Neural cell (in vitro differentiated cells): Measurements from ENCODE around the gene HUWE1. TPM values are rescaled to one million over a fixed set of nuclear protein-coding genes. Genes with fewer than 3 reads are reported as not detected.
"Not testable (repeated sequence)": the region's sequence is repeated elsewhere in the genome, so short reads cannot be mapped to it uniquely, and the experiment has no call there.

Experiments
- H2AFZ ChIP-seq: fragments of 200-600, 300-800 bp; sonication (generic), shearing (Covaris generic); 2 replicates; pipeline ENCODE4 v1.6.0; 2014; ENCODE audit warnings: low read depth, mild to moderate bottlenecking, antibody characterized with exemption, low read length, moderate library complexity
- H3F3A ChIP-seq: fragments of 200-600 bp; shearing (Covaris generic); 2 replicates; pipeline ENCODE4 v1.6.1; 2016; ENCODE audit warnings: mild to moderate bottlenecking, moderate library complexity, mixed read lengths, antibody characterized with exemption, low read length; ENCODE audit not compliant: insufficient read depth, poor library complexity, severe bottlenecking
- H3K27ac ChIP-seq: fragments of 200-600, 300-800 bp; sonication (generic), shearing (Covaris generic); 2 replicates; pipeline ENCODE4 v1.5.1; 2014; ENCODE audit warnings: mild to moderate bottlenecking, low read length, moderate library complexity
- H3K27me3 ChIP-seq: fragments of 300-800, 200-600 bp; sonication (generic), shearing (Covaris generic); 2 replicates; pipeline ENCODE4 v1.6.0; 2014; ENCODE audit warnings: mild to moderate bottlenecking, low read depth, low read length, moderate library complexity; ENCODE audit not compliant: insufficient read depth
- H3K36me3 ChIP-seq: fragments of 300-800, 200-600 bp; sonication (generic), shearing (Covaris generic); 2 replicates; pipeline ENCODE4 v1.5.1; 2014; ENCODE audit warnings: mild to moderate bottlenecking, antibody characterized with exemption, low read length, moderate library complexity; ENCODE audit not compliant: insufficient read depth
- H3K4me2 ChIP-seq: fragments of 300-800, 200-600 bp; sonication (generic), shearing (Covaris generic); 2 replicates; pipeline ENCODE4 v1.6.0; 2014; ENCODE audit warnings: mild to moderate bottlenecking, low read length
- H3K4me3 ChIP-seq: fragments of 300-800, 200-600 bp; sonication (generic), shearing (Covaris generic); 2 replicates; pipeline ENCODE4 v1.5.1; 2014; ENCODE audit warnings: mild to moderate bottlenecking, low read length, moderate library complexity
- H3K79me2 ChIP-seq: fragments of 200-600 bp; shearing (Covaris generic); replicated peaks from 2 replicates; pipeline ENCODE4 v1.6.0; 2014; ENCODE audit warnings: mild to moderate bottlenecking, low read length, moderate library complexity; ENCODE audit not compliant: insufficient read depth
- H3K9ac ChIP-seq: fragments of 300-800, 200-600 bp; sonication (generic), shearing (Covaris generic); 2 replicates; pipeline ENCODE4 v1.6.1; 2016; ENCODE audit warnings: mild to moderate bottlenecking, low read length, mixed read lengths
- H3K9me2 ChIP-seq: fragments of 200-600 bp; shearing (Covaris generic); 2 replicates; pipeline ENCODE4 v1.6.1; 2016; ENCODE audit warnings: mild to moderate bottlenecking, low read length, mixed read lengths; ENCODE audit not compliant: insufficient read depth
- H3K9me3 ChIP-seq: fragments of 200-600, 300-800 bp; sonication (generic), shearing (Covaris generic); 2 replicates; pipeline ENCODE4 v1.6.1; 2016; ENCODE audit warnings: mild to moderate bottlenecking, mixed run types, low read length, moderate library complexity, mixed read lengths
- H4K20me1 ChIP-seq: fragments of 200-600 bp; shearing (Covaris generic); 2 replicates; pipeline ENCODE4 v1.6.1; 2016; ENCODE audit warnings: mild to moderate bottlenecking, mixed run types; ENCODE audit not compliant: insufficient read depth
- CTCF ChIP-seq: fragments of 450-650 bp; IDR thresholded peaks from 2 replicates; pipeline ENCODE4 v1.5.1; 2014; ENCODE audit warnings: antibody characterized with exemption, mild to moderate bottlenecking, moderate library complexity; ENCODE audit not compliant: poor library complexity, severe bottlenecking
- EP300 ChIP-seq: fragments of 450-650 bp; conservative IDR thresholded peaks from 2 replicates; pipeline ENCODE4 v1.6.1; 2014; ENCODE audit warnings: antibody characterized with exemption, mild to moderate bottlenecking, moderate library complexity; ENCODE audit not compliant: poor library complexity, severe bottlenecking
- EZH2 ChIP-seq: fragments of 200-600, 300-800 bp; shearing (Covaris generic), sonication (generic); IDR thresholded peaks from 2 replicates; pipeline ENCODE4 v1.6.1; 2014; ENCODE audit warnings: antibody characterized with exemption, low read length, borderline replicate concordance, mild to moderate bottlenecking; ENCODE audit not compliant: insufficient read depth, poor library complexity, severe bottlenecking
- MXI1 ChIP-seq: fragments of 450-650 bp; conservative IDR thresholded peaks from 2 replicates; pipeline ENCODE4 v1.6.1; 2014; ENCODE audit warnings: antibody characterized with exemption, mild to moderate bottlenecking; ENCODE audit not compliant: poor library complexity, severe bottlenecking
- POLR2AphosphoS5 ChIP-seq: IDR thresholded peaks from 2 replicates; pipeline ENCODE4 v1.6.1; 2012
- RAD21 ChIP-seq: fragments of 450-650 bp; conservative IDR thresholded peaks from 2 replicates; pipeline ENCODE4 v1.6.1; 2014; ENCODE audit warnings: antibody characterized with exemption, mild to moderate bottlenecking, moderate library complexity
- REST ChIP-seq: IDR thresholded peaks from 2 replicates; pipeline ENCODE4 v1.6.1; 2012; ENCODE audit warnings: borderline replicate concordance
- SMC3 ChIP-seq: fragments of 450-650 bp; conservative IDR thresholded peaks from 2 replicates; pipeline ENCODE4 v1.6.1; 2014; ENCODE audit warnings: antibody characterized with exemption, mild to moderate bottlenecking, moderate library complexity; ENCODE audit not compliant: poor library complexity
- TAF1 ChIP-seq: IDR thresholded peaks from 2 replicates; pipeline ENCODE4 v1.6.1; 2012; ENCODE audit warnings: low read depth
- polyA plus RNA-seq: library from polyadenylated mRNA; depleted of rRNA; stranded (reverse); fragments of >200 nt; gene quantifications from 2 replicates; pipeline ENCODE4 v1.2.3, GENCODE V29; 2014

HUWE1 gene
- polyA plus RNA-seq, 1 donor from 2014 or later, result 25.0 TPM

- Histone ChIP-seq H3K9me2 (no peaks in the 10 kb centered on the region), H3K4me3 (no peak overlapping the region), H2AFZ (no peak overlapping the region), H4K20me1 (no peaks in the 10 kb centered on the region), H3K79me2 (no peaks in the 10 kb centered on the region), H3K4me2 (no peak overlapping the region), H3F3A (no peaks in the 10 kb centered on the region), H3K9me3 (no peaks in the 10 kb centered on the region), H3K27me3 (no peaks in the 10 kb centered on the region), H3K36me3 (no peaks in the 10 kb centered on the region), H3K9ac (no peak overlapping the region), H3K27ac (no peak overlapping the region)
- TF ChIP-seq POLR2AphosphoS5, result no peak
- no peak for TF ChIP-seq MXI1
- no peak for TF ChIP-seq RAD21
- TF ChIP-seq TAF1, result no peak
- TF ChIP-seq EZH2, result no peak
- no peak for TF ChIP-seq EP300
- TF ChIP-seq SMC3, result no peak
- TF ChIP-seq REST, result no peak
- no peak for TF ChIP-seq CTCF
Measured at GRCh38 chrX:53526999-53527398, 159.5 kb downstream of the HUWE1 start.

GRCh38 chrX:53511322-53511721, 175.2 kb downstream of the HUWE1 start:
- Histone ChIP-seq H3K79me2 (no peaks in the 10 kb centered on the region), H3K4me3 (no peak overlapping the region), H3K9ac (no peak overlapping the region), H3K9me2 (no peaks in the 10 kb centered on the region), H3K4me2 (no peak overlapping the region), H4K20me1 (no peaks in the 10 kb centered on the region), H3K27me3 (no peaks in the 10 kb centered on the region), H2AFZ (no peak overlapping the region), H3F3A (no peaks in the 10 kb centered on the region), H3K9me3 (no peaks in the 10 kb centered on the region), H3K27ac (no peak overlapping the region), H3K36me3 (no peaks in the 10 kb centered on the region)
- no peak for TF ChIP-seq MXI1
- TF ChIP-seq TAF1, result no peak
- no peak for TF ChIP-seq EZH2
- no peak for TF ChIP-seq POLR2AphosphoS5
- no peak for TF ChIP-seq SMC3
- TF ChIP-seq EP300, result no peak
- TF ChIP-seq CTCF, result no peak
- no peak for TF ChIP-seq REST
- TF ChIP-seq RAD21, result no peak

GRCh38 chrX:53504035-53504434, 182.5 kb downstream of the HUWE1 start:
- not testable (repeated sequence) for H3F3A ChIP-seq, H4K20me1 ChIP-seq

More at GRCh38 chrX:53504035-53504434, 182.5 kb downstream of the HUWE1 start:
- H3K4me2 ChIP-seq, H3K9me3 ChIP-seq, H2AFZ ChIP-seq, H3K9ac ChIP-seq, H3K9me2 ChIP-seq, H3K4me3 ChIP-seq, H3K79me2 ChIP-seq, H3K36me3 ChIP-seq, H3K27me3 ChIP-seq, H3K27ac ChIP-seq: not testable (repeated sequence)
